HepG2 (cell line): ENCODE data around the gene DGKB.

Experiments
- CCAR2 ChIP-seq: fragments of 200-400 bp; formaldehyde crosslinking; optimal IDR thresholded peaks from 2 replicates; pipeline ENCODE3; 2018; ENCODE audit warnings: low read depth, mild to moderate bottlenecking, low read length, moderate library complexity
- CTCF ChIP-seq: sonication (generic); formaldehyde crosslinking; IDR thresholded peaks from 2 replicates; pipeline ENCODE4 v1.5.0; 2020; ENCODE audit warnings: mild to moderate bottlenecking, missing genetic modification reagents, moderate library complexity
- MXD4 ChIP-seq: IDR thresholded peaks from 2 replicates; pipeline ENCODE4 v1.6.1; 2016; ENCODE audit warnings: mild to moderate bottlenecking, missing biosample characterization, missing genetic modification reagents
- MYNN ChIP-seq: sonication (generic); formaldehyde crosslinking; IDR thresholded peaks from 2 replicates; pipeline ENCODE4 v1.4.0; 2020; ENCODE audit warnings: mild to moderate bottlenecking, low read depth, missing genetic modification reagents
- NAIF1 ChIP-seq: sonication (generic); formaldehyde crosslinking; IDR thresholded peaks from 2 replicates; pipeline ENCODE4 v1.5.0; 2020; ENCODE audit warnings: mild to moderate bottlenecking, missing genetic modification reagents, borderline replicate concordance
- PBX3 ChIP-seq: sonication (generic); formaldehyde crosslinking; IDR thresholded peaks from 2 replicates; pipeline ENCODE4 v1.8.1; 2023; ENCODE audit warnings: missing genetic modification reagents, inconsistent platforms, borderline replicate concordance
- TCF7 ChIP-seq: sonication (generic); IDR thresholded peaks from 2 replicates; pipeline ENCODE4 v1.6.1; 2016; ENCODE audit warnings: antibody characterized with exemption, low read depth
- ZNF570 ChIP-seq: sonication (generic); formaldehyde crosslinking; IDR thresholded peaks from 2 replicates; pipeline ENCODE4 v1.4.0; 2020; ENCODE audit warnings: mild to moderate bottlenecking, missing genetic modification reagents, borderline replicate concordance
- ZNF614 ChIP-seq: IDR thresholded peaks from 2 replicates; pipeline ENCODE4 v1.6.1; 2018; ENCODE audit warnings: missing biosample characterization, missing genetic modification reagents, inconsistent platforms, borderline replicate concordance
- ZNF670 ChIP-seq: sonication (generic); formaldehyde crosslinking; IDR thresholded peaks from 2 replicates; pipeline ENCODE4 v1.8.0; 2022; ENCODE audit warnings: mild to moderate bottlenecking, missing genetic modification reagents, borderline replicate concordance
- ZSCAN30 ChIP-seq: sonication (generic); formaldehyde crosslinking; IDR thresholded peaks from 2 replicates; pipeline ENCODE4 v1.5.0; 2020; ENCODE audit warnings: mild to moderate bottlenecking, missing genetic modification reagents

- TF ChIP-seq CCAR2, result no peak
- no peak for TF ChIP-seq MXD4 (CRISPR knock-in tag)
- TF ChIP-seq ZNF670 (CRISPR knock-in tag), result no peak
- no peak for TF ChIP-seq TCF7
- no peak for TF ChIP-seq PBX3
- no peak for TF ChIP-seq MYNN
- TF ChIP-seq ZNF570, result no peak
- TF ChIP-seq ZSCAN30 (CRISPR knock-in tag), result no peak
- TF ChIP-seq ZNF614 (CRISPR knock-in tag), result no peak
- no peak for TF ChIP-seq NAIF1 (CRISPR knock-in tag)
- no peak for TF ChIP-seq CTCF
Measured at GRCh38 chr7:14673202-14673601, 229.3 kb downstream of the DGKB start.
